ENCODE results near the gene CIDEC.
"Not testable (repeated sequence)": the region's sequence is repeated elsewhere in the genome, so short reads cannot be mapped to it uniquely, and the experiment has no call there.

Gene CIDEC

GRCh38 chr3:9859530-9860025, 20.5 kb downstream of the CIDEC start:
- H3K9me3 Mint-ChIP-seq: no peaks in the 10 kb centered on the region
- peaks cover 51% of the 10 kb centered on the region for H3K27me3 Mint-ChIP-seq
- no peak for DNase-seq
- no peaks in the 10 kb centered on the region for H3K36me3 Mint-ChIP-seq
- H3K4me3 Mint-ChIP-seq: no peak overlapping the region
- H3K27ac Mint-ChIP-seq: no peak overlapping the region
- H3K4me1 Mint-ChIP-seq: peaks cover 3% of the 10 kb centered on the region
- CTCF ChIA-PET: no interaction called here

DNA sequence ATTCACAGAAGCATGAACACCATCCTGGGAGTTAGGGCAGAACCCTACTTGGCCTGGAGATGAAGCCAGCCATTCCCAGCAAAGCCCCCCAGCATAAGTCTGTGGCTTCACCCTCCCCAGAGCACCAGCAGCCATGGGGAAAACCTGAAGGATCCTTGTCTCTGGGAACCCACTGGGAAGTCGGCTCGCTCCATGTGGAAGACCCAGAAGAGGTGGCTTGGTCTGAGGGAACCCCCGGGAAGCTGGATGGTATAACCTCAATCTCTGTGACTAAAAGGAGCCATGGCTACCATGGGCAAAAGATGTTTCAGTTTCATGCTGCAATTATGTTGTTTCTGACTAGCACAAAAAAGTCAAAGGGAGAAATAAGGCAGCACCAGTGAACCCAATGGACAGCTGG, 24.5 kb downstream of the CIDEC start:
- no peak overlapping the region for H3K4me3 Mint-ChIP-seq
- peaks cover 34% of the 10 kb centered on the region for H3K27me3 Mint-ChIP-seq
- no peak for DNase-seq
- CTCF ChIA-PET: interaction anchor here (0.5 kb wide), 1 partner anchor 1758 kb away, joined by 4 read pairs; no protein-coding TSS in a partner anchor
- H3K27ac Mint-ChIP-seq: no peak overlapping the region
- no peaks in the 10 kb centered on the region for H3K4me1 Mint-ChIP-seq
- no peaks in the 10 kb centered on the region for H3K36me3 Mint-ChIP-seq
- H3K9me3 Mint-ChIP-seq: no peaks in the 10 kb centered on the region

- H3K4me1 Mint-ChIP-seq, H3K27ac Mint-ChIP-seq, H3K4me3 Mint-ChIP-seq, DNase-seq, CTCF ChIA-PET, H3K9me3 Mint-ChIP-seq, H3K36me3 Mint-ChIP-seq: not testable (repeated sequence)
- H3K27me3 Mint-ChIP-seq: peaks cover 31% of the 10 kb centered on the region
These were observed 25.6 kb downstream of the CIDEC start for GRCh38 chr3:9854291-9854940.

DNA sequence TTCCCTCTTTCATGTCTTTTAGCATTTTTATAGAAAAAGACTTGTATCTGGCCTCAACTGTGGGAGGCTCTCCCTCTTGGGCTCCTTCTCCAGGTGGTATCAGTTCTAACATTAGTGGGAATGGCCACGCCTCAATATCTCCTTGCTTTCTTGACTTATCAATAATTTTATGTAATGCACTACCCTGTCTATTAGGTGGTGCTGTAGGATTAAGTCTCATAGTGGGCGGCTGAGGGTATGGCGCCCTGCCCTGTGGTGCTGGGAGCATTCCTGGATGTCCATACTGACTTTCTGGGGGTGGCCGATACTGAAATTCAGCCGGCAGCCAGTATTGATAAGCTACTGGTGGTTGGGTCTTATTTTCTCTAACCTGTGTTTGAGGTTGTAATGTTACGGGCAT, 27.5 kb downstream of the CIDEC start:
- CTCF ChIA-PET: no interaction called here
- Mint-ChIP-seq H3K9me3 (no peaks in the 10 kb centered on the region), H3K27ac (no peak overlapping the region), H3K4me3 (no peak overlapping the region), H3K4me1 (peaks cover 5% of the 10 kb centered on the region), H3K36me3 (no peaks in the 10 kb centered on the region), H3K27me3 (peaks cover 25% of the 10 kb centered on the region)
- no peak for DNase-seq

- not testable (repeated sequence) for H3K27ac Mint-ChIP-seq, H3K4me3 Mint-ChIP-seq, H3K9me3 Mint-ChIP-seq, H3K36me3 Mint-ChIP-seq, DNase-seq, H3K4me1 Mint-ChIP-seq
- CTCF ChIA-PET: interaction anchor here (0.6 kb wide), 2 partner anchors 79 to 82 kb away, joined by 3 read pairs; partner anchors contain the start of gene CRELD1
- H3K27me3 Mint-ChIP-seq: peaks cover 25% of the 10 kb centered on the region
These were observed 28.1 kb downstream of the CIDEC start for GRCh38 chr3:9851926-9852325.

- not testable (repeated sequence) for H3K27ac Mint-ChIP-seq, H3K4me1 Mint-ChIP-seq, H3K9me3 Mint-ChIP-seq, H3K36me3 Mint-ChIP-seq, DNase-seq, H3K4me3 Mint-ChIP-seq
- H3K27me3 Mint-ChIP-seq: peaks cover 25% of the 10 kb centered on the region
- CTCF ChIA-PET: interaction anchor here (0.6 kb wide), 2 partner anchors 80 to 83 kb away, joined by 3 read pairs; partner anchors contain the start of gene CRELD1
These were observed 28.7 kb downstream of the CIDEC start for GRCh38 chr3:9851383-9851782.

DNA sequence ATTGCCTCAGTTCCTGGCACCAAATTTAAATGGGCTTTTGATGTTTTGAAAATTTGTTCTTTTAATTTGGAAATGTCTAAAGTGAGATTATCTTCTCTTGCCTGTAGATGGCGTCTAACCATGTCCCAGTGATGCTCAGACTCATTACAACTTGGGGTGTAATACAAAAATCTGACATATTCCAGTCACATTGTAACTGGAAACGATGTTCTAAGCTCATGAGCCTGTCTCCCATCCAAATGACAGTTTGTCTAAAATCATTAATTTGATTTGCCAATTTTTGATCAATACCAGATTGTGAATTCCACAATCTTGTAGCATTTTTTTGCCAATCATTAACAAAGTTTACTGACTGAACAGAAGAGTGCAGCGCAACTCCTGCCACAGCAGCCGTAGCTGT, 31.2 kb downstream of the CIDEC start:
- not testable (repeated sequence) for H3K36me3 Mint-ChIP-seq, H3K9me3 Mint-ChIP-seq, H3K27ac Mint-ChIP-seq, H3K4me3 Mint-ChIP-seq
- peaks cover 11% of the 10 kb centered on the region for H3K27me3 Mint-ChIP-seq
- peaks cover 21% of the 10 kb centered on the region for H3K4me1 Mint-ChIP-seq
- DNase-seq: peak; percentile 29
- CTCF ChIA-PET: interaction anchor here (0.6 to 2.1 kb wide), 7 partner anchors 53 to 97 kb away, joined by 3 to 17 read pairs (median 3); partner anchors contain the start of genes CRELD1 and IL17RE

DNA sequence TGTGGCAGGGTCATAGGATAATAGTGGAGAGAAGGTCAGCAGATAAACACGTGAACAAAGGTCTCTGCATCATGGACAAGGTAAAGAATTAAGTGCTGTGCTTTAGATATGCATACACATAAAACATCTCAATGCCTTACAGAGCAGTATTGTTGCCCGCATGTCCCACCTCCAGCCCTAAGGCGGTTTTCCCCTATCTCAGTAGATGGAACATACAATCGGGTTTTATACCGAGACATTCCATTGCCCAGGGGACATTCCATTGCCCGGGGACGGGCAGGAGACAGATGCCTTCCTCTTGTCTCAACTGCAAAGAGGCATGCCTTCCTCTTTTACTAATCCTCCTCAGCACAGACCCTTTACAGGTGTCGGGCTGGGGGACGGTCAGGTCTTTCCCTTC, 32.2 kb downstream of the CIDEC start:
- DNase-seq, H3K4me3 Mint-ChIP-seq, H3K27ac Mint-ChIP-seq, H3K9me3 Mint-ChIP-seq, H3K27me3 Mint-ChIP-seq, H3K36me3 Mint-ChIP-seq: not testable (repeated sequence)
- CTCF ChIA-PET: interaction anchor here (0.6 to 2.1 kb wide), 4 partner anchors 75 to 402 kb away, joined by 3 to 17 read pairs (median 4); partner anchors contain the start of gene CRELD1
- H3K4me1 Mint-ChIP-seq: peaks cover 30% of the 10 kb centered on the region

DNA sequence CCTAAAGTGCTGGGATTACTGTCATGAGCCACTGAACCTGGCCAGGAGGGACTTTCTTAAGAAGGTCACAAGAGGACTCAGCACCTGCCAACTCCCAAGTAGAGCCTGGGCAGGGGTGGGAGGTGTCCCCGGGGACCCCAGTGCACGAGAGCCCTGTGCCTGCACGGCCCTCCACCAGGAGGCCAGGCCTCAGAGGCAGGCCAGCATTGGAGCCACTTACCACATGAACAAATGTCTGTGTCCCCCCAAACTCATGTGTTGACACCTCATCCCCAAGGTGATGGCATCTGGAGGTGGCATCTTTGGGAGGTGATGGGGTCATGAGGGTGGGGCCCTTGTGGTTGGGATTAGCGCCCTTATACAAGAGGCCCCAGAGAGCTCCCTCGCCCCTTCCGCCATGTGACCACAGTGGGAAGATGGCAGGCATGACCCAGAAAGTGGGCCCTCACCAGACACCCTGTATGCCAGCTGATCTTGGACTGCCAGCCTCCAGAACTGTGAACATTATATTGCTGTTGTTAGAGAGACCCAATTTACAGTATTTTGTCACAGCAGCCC, 33.0 kb downstream of the CIDEC start:
- peaks cover 6% of the 10 kb centered on the region for H3K36me3 Mint-ChIP-seq
- H3K9me3 Mint-ChIP-seq: no peaks in the 10 kb centered on the region
- peaks cover 7% of the 10 kb centered on the region for H3K27me3 Mint-ChIP-seq
- CTCF ChIA-PET: interaction anchor here (0.6 to 1.8 kb wide), 2 partner anchors 84 to 403 kb away, joined by 3 to 4 read pairs; no protein-coding TSS in a partner anchor
- no peak for DNase-seq
- H3K4me1 Mint-ChIP-seq: peaks cover 37% of the 10 kb centered on the region
- H3K27ac Mint-ChIP-seq: no peak overlapping the region
- H3K4me3 Mint-ChIP-seq: no peak overlapping the region

GRCh38 chr3:9846231-9846630, 33.8 kb downstream of the CIDEC start:
- H3K36me3 Mint-ChIP-seq: peaks cover 11% of the 10 kb centered on the region
- no peak for DNase-seq
- no peaks in the 10 kb centered on the region for H3K9me3 Mint-ChIP-seq
- CTCF ChIA-PET: interaction anchor here (0.7 to 1.8 kb wide), 2 partner anchors 85 to 264 kb away, joined by 3 to 4 read pairs; no protein-coding TSS in a partner anchor
- H3K27me3 Mint-ChIP-seq: peaks cover 2% of the 10 kb centered on the region
- peaks cover 40% of the 10 kb centered on the region for H3K4me1 Mint-ChIP-seq
- H3K27ac Mint-ChIP-seq: no peak overlapping the region
- no peak overlapping the region for H3K4me3 Mint-ChIP-seq

DNA sequence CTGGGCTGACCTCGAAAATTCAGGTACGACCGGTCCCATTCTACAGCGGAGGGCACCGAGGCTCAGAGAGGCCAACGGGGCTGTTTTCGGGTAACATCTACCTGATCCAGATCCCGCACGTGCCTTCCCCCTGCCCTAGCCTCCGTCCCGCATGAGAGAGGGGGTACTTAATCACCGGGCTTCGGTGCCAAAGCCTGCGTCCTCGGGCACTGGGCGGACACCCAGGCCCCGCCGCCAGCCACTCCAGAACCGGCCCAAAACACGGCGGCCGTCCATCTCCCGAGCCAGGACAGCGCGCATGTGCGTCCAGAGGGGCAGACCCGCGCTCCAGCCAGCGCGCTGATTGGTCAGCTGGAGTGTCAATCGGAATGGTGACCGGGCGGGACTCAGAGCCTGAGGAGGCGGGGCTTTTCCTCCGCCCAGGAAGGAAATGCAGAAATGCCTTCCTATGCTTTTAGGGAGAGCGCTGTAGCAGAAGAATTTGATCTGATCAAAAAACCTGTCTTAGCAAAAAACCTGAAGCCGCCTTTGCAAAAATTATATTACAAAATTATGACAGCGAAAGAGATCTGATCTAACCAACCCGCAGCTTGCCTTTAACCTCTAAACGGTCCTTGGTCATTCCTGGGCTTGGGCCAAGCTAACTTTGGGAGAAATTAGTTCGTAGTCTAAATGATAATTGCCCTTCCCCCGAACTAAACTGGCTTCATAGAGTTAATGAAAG, 36.2 kb downstream of the CIDEC start, which contains the start of gene RPUSD3:
Gene RPUSD3, minus strand, starts transcription at position 294 of the 724 bp plus-strand sequence. Its CDS starts 18 bp downstream, at position 276.
- H3K4me3 Mint-ChIP-seq: peak within 1 kb of the TSS; percentile 98
- H3K27ac Mint-ChIP-seq: peak within 1 kb of the TSS; percentile 90
- CTCF ChIA-PET: interaction anchor here (0.8 to 1.8 kb wide), 4 partner anchors 17 to 102 kb away, joined by 3 to 5 read pairs (median 3); no protein-coding TSS in a partner anchor
- H3K27me3 Mint-ChIP-seq: no peaks in the 10 kb centered on the region
- peaks cover 21% of the 10 kb centered on the region for H3K36me3 Mint-ChIP-seq
- H3K9me3 Mint-ChIP-seq: no peaks in the 10 kb centered on the region
- H3K4me1 Mint-ChIP-seq: peaks cover 40% of the 10 kb centered on the region
- peak; percentile 97 for DNase-seq

DNA sequence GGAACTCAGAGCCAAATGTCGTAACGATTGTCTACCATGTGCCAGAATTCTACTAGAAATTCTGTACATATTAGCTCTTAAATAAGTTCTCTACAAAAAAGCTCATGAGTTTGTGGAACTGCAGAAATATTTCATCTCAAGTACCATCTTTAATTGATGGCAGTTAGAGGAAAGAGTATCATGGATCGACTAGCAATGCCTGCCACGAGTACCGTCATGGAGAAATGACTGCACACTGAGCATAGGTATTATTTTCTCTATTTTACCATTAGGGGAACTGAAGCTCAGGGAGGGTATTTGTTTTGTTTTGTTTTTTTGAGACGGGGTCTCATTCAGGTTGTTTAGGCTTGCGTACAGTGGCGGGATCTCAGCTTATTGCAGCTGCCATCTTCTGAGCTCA, 39.0 kb downstream of the CIDEC start:
- no peak overlapping the region for H3K27ac Mint-ChIP-seq

GRCh38 chr3:9838856-9839255, 41.2 kb downstream of the CIDEC start:
- Mint-ChIP-seq H3K4me1 (peaks cover 19% of the 10 kb centered on the region), H3K9me3 (no peaks in the 10 kb centered on the region), H3K36me3 (peaks cover 31% of the 10 kb centered on the region), H3K27me3 (no peaks in the 10 kb centered on the region), H3K4me3 (no peak overlapping the region), H3K27ac (no peak overlapping the region)
- CTCF ChIA-PET: no interaction called here
- DNase-seq: no peak

More for the DNA sequence above, 39.0 kb downstream of the CIDEC start:
- CTCF ChIA-PET: interaction anchor here (1.4 kb wide), 1 partner anchor 13 kb away, joined by 4 read pairs; no protein-coding TSS in a partner anchor
- Mint-ChIP-seq H3K4me3 (no peak overlapping the region), H3K9me3 (no peaks in the 10 kb centered on the region), H3K36me3 (peaks cover 28% of the 10 kb centered on the region), H3K4me1 (peaks cover 35% of the 10 kb centered on the region), H3K27me3 (no peaks in the 10 kb centered on the region)
- no peak for DNase-seq

Measured in activated naive CD4-positive, alpha-beta T cell treated with anti-CD3 and anti-CD28 coated beads, Interleukin-2, amount 10 ng/mL, durations not matched to agents 7 days and 5 days (primary cell).